ENCODE results near the gene MDH1B. TPM values are rescaled to one million over a fixed set of nuclear protein-coding genes. Genes with fewer than 3 reads are reported as not detected.
"Not testable (repeated sequence)": the region's sequence is repeated elsewhere in the genome, so short reads cannot be mapped to it uniquely, and the experiment has no call there.

The MDH1B gene
- total RNA-seq, 1 experiment from 2014 or later, result 1.3 TPM

DNA sequence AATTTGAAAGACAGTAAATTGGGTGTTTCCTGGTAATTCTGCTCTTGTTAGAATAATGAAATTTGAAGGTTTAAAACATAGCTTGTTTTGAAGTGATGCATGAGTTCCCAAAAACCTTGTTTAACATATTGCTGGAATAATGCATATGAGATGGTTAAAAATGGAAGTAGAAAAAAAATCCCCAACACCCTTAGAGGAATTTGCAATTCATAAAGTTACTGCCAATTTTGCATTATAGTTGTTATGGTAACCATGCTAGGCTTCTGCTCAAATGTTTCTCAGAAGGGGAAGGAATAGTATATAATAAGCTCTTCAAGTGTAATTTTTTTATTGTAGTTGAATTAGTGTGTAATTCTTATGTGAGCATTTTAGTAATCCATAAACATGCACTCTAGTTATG is 49.4 kb upstream of the MDH1B start:
- Mint-ChIP-seq H3K36me3 (ENCODE audit: insufficient read depth in 1 of 3, low read depth in 3 of 3) (peaks cover 11 to 21% (median 13%) of the 10 kb centered on the region in 3 experiments), H3K27ac (no peak overlapping the region), H3K27me3 (ENCODE audit: low read depth) (no peaks in the 10 kb centered on the region; the same call in 1 of the 2 replicates), H3K4me3 (no peak overlapping the region), H3K4me1 (peaks cover 23 to 49% of the 10 kb centered on the region in 2 experiments), H3K9me3 (peaks cover 8 to 12% of the 10 kb centered on the region in 2 experiments; a peak in 4 of 5 replicates)
- H3K27me3 ChIP-seq (ENCODE audit: insufficient read depth, low read length), result no peaks in the 10 kb centered on the region
- no peak overlapping the region for H4K8ac ChIP-seq (replicated peaks; ENCODE audit: insufficient read length, low read depth, low read length)
- H3K27ac ChIP-seq (ENCODE audit: insufficient read length, low read depth, low read length), result no peak overlapping the region
- no peak overlapping the region for H3K4me2 ChIP-seq (ENCODE audit: insufficient read depth, insufficient read length, low read length)
- H3K9me3 ChIP-seq (ENCODE audit: control insufficient read depth, low read depth, low read length), result no peaks in the 10 kb centered on the region
- H3K79me2 ChIP-seq (ENCODE audit: insufficient read depth, low read length), result peaks cover 11% of the 10 kb centered on the region; the same call in 1 of the 2 replicates
- H2BK5ac ChIP-seq (ENCODE audit: insufficient read length, low read length), result no peak overlapping the region
- no peak overlapping the region for H2AFZ ChIP-seq (ENCODE audit: low read length)
- no peak overlapping the region for H2BK120ac ChIP-seq (ENCODE audit: low read depth, low read length, poor library complexity, severe bottlenecking)
- no peak overlapping the region for H3K4ac ChIP-seq (ENCODE audit: low read depth, low read length)
- H3K79me1 ChIP-seq (ENCODE audit: insufficient read depth, low read depth, low read length, poor library complexity, severe bottlenecking), result no peaks in the 10 kb centered on the region
- peaks cover 6% of the 10 kb centered on the region; the same call in 1 of the 2 replicates for H3K4me1 ChIP-seq (ENCODE audit: insufficient read depth, low read length)
- no peaks in the 10 kb centered on the region for H3K23me2 ChIP-seq (ENCODE audit: insufficient read length, low read depth, low read length, poor library complexity, severe bottlenecking)
- no peak overlapping the region for H2AK5ac ChIP-seq (ENCODE audit: insufficient read length, low read length)
- no peak overlapping the region for H3T11ph ChIP-seq (ENCODE audit: low read length)
- no peaks in the 10 kb centered on the region for H4K20me1 ChIP-seq (ENCODE audit: control insufficient read depth, insufficient read depth, insufficient read length)
- DNase-seq, result no peak
- H2BK15ac ChIP-seq (ENCODE audit: low read depth, low read length), result no peak overlapping the region
- no peak overlapping the region for H3K18ac ChIP-seq (ENCODE audit: insufficient read length, low read depth, low read length)
- H2BK12ac ChIP-seq (ENCODE audit: insufficient read length, low read depth, low read length), result no peak overlapping the region
- no peak overlapping the region for H3K9ac ChIP-seq (ENCODE audit: extremely low read depth, insufficient read length, low read length)
- H3K23ac ChIP-seq (ENCODE audit: insufficient read length, low read depth, low read length), result no peak overlapping the region
- H3K56ac ChIP-seq (ENCODE audit: insufficient read length, low read depth, low read length), result no peak overlapping the region
- H2BK20ac ChIP-seq (ENCODE audit: low read depth, low read length, poor library complexity, severe bottlenecking), result no peak overlapping the region
- H4K91ac ChIP-seq (ENCODE audit: insufficient read length, low read depth, low read length), result no peak overlapping the region
- no peak overlapping the region for H4K5ac ChIP-seq (ENCODE audit: insufficient read length, low read depth, low read length)
- H3K14ac ChIP-seq (ENCODE audit: insufficient read depth, low read length), result no peak overlapping the region
- TF ChIP-seq, protein P1, sequence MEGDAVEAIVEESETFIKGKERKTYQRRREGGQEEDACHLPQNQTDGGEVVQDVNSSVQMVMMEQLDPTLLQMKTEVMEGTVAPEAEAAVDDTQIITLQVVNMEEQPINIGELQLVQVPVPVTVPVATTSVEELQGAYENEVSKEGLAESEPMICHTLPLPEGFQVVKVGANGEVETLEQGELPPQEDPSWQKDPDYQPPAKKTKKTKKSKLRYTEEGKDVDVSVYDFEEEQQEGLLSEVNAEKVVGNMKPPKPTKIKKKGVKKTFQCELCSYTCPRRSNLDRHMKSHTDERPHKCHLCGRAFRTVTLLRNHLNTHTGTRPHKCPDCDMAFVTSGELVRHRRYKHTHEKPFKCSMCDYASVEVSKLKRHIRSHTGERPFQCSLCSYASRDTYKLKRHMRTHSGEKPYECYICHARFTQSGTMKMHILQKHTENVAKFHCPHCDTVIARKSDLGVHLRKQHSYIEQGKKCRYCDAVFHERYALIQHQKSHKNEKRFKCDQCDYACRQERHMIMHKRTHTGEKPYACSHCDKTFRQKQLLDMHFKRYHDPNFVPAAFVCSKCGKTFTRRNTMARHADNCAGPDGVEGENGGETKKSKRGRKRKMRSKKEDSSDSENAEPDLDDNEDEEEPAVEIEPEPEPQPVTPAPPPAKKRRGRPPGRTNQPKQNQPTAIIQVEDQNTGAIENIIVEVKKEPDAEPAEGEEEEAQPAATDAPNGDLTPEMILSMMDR (conservative IDR thresholded peaks at IDR 0.05), result no peak

DNA sequence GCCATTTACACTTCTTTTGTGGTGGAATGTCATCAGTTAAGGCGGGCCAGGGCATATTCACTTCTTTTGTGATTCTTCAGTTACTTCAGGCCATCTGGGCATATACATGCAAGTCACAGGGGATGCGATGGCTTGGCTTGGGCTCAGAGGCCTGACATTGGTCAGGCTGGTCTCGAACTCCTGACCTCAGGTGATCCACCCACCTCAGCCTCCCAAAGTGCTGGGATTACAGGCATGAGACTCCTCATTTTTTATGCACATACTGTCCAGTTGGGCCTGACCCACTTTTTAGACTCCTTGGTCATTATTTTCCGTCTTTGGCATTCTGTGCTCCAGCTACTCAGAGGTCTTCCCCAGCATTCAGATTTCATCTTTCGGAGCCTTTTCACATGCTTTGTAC is 47.3 kb upstream of the MDH1B start:
- H4K91ac ChIP-seq (ENCODE audit: insufficient read length, low read depth, low read length); H3K9me3 ChIP-seq (ENCODE audit: control insufficient read depth, low read depth, low read length); H2BK15ac ChIP-seq (ENCODE audit: low read depth, low read length); H3K79me1 ChIP-seq (ENCODE audit: insufficient read depth, low read depth, low read length, poor library complexity, severe bottlenecking); H4K8ac ChIP-seq (replicated peaks; ENCODE audit: insufficient read length, low read depth, low read length); H3K27me3 ChIP-seq (ENCODE audit: insufficient read depth, low read length); H2BK20ac ChIP-seq (ENCODE audit: low read depth, low read length, poor library complexity, severe bottlenecking); H2AFZ ChIP-seq (ENCODE audit: low read length); H2AK5ac ChIP-seq (ENCODE audit: insufficient read length, low read length); H3K9ac ChIP-seq (ENCODE audit: extremely low read depth, insufficient read length, low read length); H3K56ac ChIP-seq (ENCODE audit: insufficient read length, low read depth, low read length); H3K4ac ChIP-seq (ENCODE audit: low read depth, low read length); H2BK12ac ChIP-seq (ENCODE audit: insufficient read length, low read depth, low read length); H4K20me1 ChIP-seq (ENCODE audit: control insufficient read depth, insufficient read depth, insufficient read length); H3K27me3 Mint-ChIP-seq (ENCODE audit: low read depth); H2BK5ac ChIP-seq (ENCODE audit: insufficient read length, low read length); H3K23me2 ChIP-seq (ENCODE audit: insufficient read length, low read depth, low read length, poor library complexity, severe bottlenecking); H3K14ac ChIP-seq (ENCODE audit: insufficient read depth, low read length); H3K4me1 ChIP-seq (ENCODE audit: insufficient read depth, low read length); H3K23ac ChIP-seq (ENCODE audit: insufficient read length, low read depth, low read length); H4K5ac ChIP-seq (ENCODE audit: insufficient read length, low read depth, low read length); H3T11ph ChIP-seq (ENCODE audit: low read length); H2BK120ac ChIP-seq (ENCODE audit: low read depth, low read length, poor library complexity, severe bottlenecking); H3K18ac ChIP-seq (ENCODE audit: insufficient read length, low read depth, low read length): not testable (repeated sequence)
- peak; percentile 52 for DNase-seq
- Mint-ChIP-seq H3K9me3 (peaks cover 8 to 12% of the 10 kb centered on the region in 2 experiments; a peak in 4 of 5 replicates), H3K4me3 (peak overlapping the region; percentile 50 to 88; a peak in 3 of 5 replicates), H3K36me3 (ENCODE audit: insufficient read depth in 1 of 3, low read depth in 3 of 3) (peaks cover 11 to 36% (median 13%) of the 10 kb centered on the region in 3 experiments), H3K27ac (peak overlapping the region in 1 of 3 experiments; percentile 99; a peak in 3 of 7 replicates), H3K4me1 (peaks cover 26 to 53% of the 10 kb centered on the region in 2 experiments)
- H3K27ac ChIP-seq (ENCODE audit: insufficient read length, low read depth, low read length), result peak overlapping the region; percentile 69
- peak overlapping the region; percentile 6 for H3K4me2 ChIP-seq (ENCODE audit: insufficient read depth, insufficient read length, low read length)
- WGBS (ENCODE audit: extremely low coverage, insufficient read length, low lambda C conversion rate), result no CpG with 5 or more reads among the region's 5 CpGs
- H3K79me2 ChIP-seq (ENCODE audit: insufficient read depth, low read length), result peaks cover 11% of the 10 kb centered on the region; the same call in 1 of the 2 replicates
